GM21360 (cell line): ENCODE data around the gene P4HA2.
A peak's percentile ranks its signal among the peaks of the same experiment; 100 is the strongest.

Source experiments
- ATAC-seq: cut with Tn5 transposase; IDR thresholded peaks from one replicate; pipeline ENCODE4 v1.9.1; 2021; ENCODE audit warnings: mild to moderate bottlenecking, moderate library complexity; ENCODE audit not compliant: unreplicated experiment

Gene P4HA2

GRCh38 chr5:132205385-132206125, 22.1 kb downstream of the P4HA2 start:
- peak; percentile 54 for ATAC-seq

DNA sequence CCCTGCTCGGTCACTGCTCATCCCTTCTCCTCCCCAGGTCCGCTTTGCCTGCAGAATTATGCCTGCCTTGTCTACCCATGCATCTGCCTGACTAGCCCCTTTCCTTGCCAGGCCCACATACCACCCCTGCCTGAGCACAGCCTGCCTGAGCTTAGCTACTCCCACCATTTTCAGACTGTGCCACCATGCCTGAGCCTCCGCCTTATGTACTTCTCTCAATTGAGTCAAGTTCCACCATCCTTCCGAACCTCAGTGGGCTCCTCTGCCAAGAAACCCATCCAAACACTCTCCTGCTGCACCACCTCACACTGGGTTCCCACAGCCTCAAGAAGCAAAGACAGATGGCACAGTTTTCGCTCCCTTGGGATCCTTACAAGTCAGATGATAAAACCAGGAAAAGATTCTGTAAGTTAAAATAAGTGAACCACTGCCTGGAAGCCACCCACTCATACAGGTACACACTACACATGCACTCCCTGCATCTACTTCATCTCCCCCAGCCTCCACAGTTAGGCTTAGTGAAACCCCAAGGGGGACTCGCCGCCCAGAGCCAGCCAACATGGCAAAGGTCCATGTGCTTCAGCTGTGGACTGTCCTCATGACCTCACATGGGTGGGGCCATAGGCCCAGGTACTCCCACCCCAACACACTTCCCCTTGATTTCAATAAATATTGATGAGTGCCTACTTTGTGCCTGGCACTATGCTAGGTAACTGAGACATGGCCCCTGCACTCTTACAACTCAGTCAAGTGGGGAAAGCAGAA, 23.1 kb downstream of the P4HA2 start:
- no peak for ATAC-seq

GRCh38 chr5:132203916-132204315, 23.7 kb downstream of the P4HA2 start:
- no peak for ATAC-seq

DNA sequence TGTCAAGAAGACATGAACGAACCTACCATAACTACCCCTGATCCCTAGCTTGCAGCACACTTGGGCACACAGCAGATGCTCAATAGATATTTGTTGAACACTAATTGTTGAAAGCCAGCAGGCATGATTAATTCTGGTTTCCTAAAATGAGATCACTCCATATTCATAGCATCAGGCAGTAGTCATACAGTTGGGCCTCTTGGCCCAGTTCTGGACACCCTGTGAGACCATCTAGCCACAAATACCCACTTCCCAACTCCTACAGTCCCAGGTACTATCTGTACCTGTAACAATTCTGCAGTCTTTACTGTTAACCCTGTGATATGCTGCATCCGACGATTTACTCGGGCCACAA, 24.2 kb downstream of the P4HA2 start:
- no peak for ATAC-seq

DNA sequence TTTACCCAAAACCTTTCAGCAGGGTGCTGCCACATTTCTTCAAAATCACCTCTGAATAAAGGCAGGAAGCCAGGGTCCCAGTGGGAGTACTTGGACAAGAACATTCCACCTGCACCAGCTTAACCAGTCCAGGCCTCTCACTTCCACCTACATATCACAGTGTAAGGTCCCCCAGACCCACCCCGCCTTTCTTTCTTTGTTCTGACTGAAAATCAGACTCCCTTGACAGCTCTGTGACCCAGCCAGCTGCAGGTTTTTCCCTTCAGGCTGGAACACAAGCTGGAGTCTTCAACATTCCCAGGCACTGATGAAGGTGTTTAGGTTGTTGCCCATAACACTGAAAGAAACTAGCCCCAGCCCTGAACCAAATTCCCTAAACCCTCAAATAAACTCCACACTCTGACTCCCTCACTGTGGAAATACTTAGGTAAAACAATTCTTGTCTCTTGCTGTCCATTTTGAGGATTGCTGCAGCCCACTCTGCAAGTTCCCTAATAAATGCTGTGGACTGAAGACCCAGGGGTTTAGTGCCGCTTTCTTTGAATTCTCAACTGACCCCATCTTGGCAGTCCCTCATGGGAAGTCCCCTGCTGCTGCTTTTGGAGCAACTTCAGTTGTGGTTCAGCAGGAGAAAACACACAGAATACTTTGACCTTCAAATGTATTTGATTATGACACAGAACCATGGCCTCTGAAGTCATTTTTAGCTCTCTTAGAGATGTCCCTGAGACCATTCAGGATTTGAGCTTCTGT, 24.8 kb downstream of the P4HA2 start:
- ATAC-seq, result no peak

- ATAC-seq, result no peak
Observed at GRCh38 chr5:132199116-132199680, 28.5 kb downstream of the P4HA2 start.

- ATAC-seq, result no peak
Observed at GRCh38 chr5:132198571-132198970, 29.1 kb downstream of the P4HA2 start.

- ATAC-seq, result no peak
Observed at GRCh38 chr5:132195727-132196126, 31.9 kb downstream of the P4HA2 start.

GRCh38 chr5:132193165-132193694, 34.4 kb downstream of the P4HA2 start:
- no peak for ATAC-seq

GRCh38 chr5:132190161-132190817, 37.4 kb downstream of the P4HA2 start:
- peak; percentile 93 for ATAC-seq

DNA sequence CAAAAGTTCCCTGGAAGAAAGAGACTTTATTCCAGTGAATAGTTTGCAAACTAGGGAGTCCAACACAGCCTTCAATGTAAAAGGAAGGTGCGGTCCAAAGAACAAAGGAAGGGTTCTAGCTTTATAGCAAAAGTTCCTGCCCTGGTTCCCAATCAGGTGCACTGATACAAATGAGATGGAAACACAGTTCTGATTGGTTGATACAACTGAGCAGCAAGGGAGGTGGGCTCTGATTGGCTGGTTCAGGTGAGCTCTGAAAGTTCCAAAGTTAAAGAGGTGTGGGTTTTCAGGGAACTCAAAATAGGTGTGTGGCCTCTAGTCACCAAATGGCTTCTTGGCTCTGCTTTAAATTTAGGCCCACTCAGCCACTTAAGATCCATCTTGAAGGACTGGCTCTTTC, 43.1 kb downstream of the P4HA2 start:
- ATAC-seq, result no peak

DNA sequence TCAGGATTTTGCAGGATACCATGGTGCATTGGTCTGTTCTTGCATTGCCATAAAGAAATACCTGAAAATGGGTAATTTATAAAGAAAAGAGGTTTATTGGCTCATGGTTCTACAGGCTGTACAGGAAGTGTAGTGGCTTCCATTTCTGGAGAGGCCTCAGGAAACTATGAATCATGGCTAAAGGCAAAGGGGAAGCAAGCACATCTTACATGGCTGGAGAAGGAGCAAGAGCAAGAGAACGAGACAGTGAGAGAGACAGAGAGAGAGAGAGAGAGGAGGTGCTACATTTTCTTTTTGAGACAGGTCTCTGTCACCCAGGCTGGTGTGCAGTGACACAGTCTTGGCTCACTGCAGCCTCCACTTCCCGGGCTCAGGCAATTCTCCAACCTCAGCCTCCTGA, 43.9 kb downstream of the P4HA2 start:
- ATAC-seq, result no peak

DNA sequence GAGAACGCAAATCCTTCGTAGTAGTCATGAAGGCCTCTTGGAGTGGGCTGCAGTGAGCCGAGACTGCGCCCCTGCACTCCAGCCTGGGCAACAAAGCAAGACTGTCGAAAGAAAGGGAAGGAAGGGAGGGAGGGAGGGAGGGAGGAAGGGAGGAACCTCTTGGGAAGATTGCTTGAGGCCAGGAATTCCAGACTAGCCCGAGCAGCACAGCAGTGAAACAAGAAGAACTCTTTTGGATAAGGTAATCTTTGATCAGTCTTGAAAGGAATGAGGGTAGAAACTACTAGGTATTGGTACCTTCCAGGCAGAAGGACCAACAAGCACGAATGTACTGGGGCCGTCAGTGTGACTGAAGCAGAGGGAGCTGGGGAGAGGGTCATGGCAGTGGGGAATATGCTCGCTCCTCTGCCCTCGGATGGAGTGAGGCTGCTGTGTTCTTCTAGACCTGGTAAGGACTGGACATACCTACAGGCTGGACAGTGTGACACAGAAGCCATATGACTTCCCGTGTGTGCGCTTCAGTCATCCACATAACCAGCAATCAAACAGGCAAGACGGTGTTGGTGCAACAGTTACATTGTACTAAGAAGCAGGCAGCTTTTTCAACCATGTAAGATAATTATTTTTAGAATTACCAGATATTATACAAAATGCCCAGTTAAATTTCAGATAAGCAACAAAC, 45.2 kb downstream of the P4HA2 start:
- ATAC-seq, result no peak

GRCh38 chr5:132181011-132181629, 46.5 kb downstream of the P4HA2 start:
- ATAC-seq, result no peak

GRCh38 chr5:132180134-132180745, 47.4 kb downstream of the P4HA2 start:
- no peak for ATAC-seq

- no peak for ATAC-seq
Observed at GRCh38 chr5:132179405-132179804, 48.2 kb downstream of the P4HA2 start.

DNA sequence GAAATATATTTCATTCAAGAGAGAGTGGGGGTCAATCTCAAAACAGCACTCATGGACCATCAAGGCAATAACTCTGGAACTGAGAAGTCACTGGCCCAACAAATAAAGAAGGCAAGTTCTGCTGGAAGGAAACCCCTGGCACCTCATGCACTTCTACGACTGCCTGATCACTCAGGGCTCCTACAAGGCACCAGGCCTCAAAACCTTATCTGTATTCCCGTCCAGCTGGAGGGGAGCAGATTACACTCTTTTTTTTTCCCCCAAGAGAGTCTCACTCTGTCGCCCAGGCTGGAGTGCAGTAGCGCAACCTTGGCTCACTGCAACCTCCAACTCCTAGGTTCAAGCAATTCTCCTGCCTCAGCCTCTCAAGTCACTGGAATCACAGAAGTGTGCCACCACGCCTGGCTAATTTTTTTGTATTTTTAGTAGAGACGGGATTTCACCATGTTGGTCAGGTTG, 49.9 kb downstream of the P4HA2 start:
- no peak for ATAC-seq

DNA sequence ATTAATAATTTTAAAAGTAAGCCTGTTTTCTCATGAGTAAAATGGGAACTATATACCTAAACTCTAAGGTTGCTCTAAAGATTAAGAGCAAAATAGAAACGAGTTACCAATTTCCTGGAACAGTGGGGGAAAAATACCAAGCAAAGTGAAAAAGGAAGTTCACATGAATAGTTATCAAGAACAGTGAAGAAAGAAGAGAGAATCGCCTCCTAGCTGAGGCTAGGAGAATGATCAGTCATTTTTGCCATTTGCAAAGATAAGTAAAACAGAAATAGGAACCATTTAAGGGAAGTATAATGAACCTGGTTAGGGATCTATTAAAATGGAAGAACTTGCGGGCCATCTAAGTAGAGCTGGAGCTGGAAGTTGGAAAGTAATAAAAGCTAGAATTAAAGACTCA, 50.7 kb downstream of the P4HA2 start:
- peak; percentile 68 for ATAC-seq

GRCh38 chr5:132176521-132176945, 51.1 kb downstream of the P4HA2 start:
- peak; percentile 17 for ATAC-seq
